Measurements from ENCODE around the gene STAB1.
A peak's percentile ranks its signal among the peaks of the same experiment; 100 is the strongest.

The STAB1 gene, protein sequence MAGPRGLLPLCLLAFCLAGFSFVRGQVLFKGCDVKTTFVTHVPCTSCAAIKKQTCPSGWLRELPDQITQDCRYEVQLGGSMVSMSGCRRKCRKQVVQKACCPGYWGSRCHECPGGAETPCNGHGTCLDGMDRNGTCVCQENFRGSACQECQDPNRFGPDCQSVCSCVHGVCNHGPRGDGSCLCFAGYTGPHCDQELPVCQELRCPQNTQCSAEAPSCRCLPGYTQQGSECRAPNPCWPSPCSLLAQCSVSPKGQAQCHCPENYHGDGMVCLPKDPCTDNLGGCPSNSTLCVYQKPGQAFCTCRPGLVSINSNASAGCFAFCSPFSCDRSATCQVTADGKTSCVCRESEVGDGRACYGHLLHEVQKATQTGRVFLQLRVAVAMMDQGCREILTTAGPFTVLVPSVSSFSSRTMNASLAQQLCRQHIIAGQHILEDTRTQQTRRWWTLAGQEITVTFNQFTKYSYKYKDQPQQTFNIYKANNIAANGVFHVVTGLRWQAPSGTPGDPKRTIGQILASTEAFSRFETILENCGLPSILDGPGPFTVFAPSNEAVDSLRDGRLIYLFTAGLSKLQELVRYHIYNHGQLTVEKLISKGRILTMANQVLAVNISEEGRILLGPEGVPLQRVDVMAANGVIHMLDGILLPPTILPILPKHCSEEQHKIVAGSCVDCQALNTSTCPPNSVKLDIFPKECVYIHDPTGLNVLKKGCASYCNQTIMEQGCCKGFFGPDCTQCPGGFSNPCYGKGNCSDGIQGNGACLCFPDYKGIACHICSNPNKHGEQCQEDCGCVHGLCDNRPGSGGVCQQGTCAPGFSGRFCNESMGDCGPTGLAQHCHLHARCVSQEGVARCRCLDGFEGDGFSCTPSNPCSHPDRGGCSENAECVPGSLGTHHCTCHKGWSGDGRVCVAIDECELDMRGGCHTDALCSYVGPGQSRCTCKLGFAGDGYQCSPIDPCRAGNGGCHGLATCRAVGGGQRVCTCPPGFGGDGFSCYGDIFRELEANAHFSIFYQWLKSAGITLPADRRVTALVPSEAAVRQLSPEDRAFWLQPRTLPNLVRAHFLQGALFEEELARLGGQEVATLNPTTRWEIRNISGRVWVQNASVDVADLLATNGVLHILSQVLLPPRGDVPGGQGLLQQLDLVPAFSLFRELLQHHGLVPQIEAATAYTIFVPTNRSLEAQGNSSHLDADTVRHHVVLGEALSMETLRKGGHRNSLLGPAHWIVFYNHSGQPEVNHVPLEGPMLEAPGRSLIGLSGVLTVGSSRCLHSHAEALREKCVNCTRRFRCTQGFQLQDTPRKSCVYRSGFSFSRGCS (N-terminal part only)

DNA sequence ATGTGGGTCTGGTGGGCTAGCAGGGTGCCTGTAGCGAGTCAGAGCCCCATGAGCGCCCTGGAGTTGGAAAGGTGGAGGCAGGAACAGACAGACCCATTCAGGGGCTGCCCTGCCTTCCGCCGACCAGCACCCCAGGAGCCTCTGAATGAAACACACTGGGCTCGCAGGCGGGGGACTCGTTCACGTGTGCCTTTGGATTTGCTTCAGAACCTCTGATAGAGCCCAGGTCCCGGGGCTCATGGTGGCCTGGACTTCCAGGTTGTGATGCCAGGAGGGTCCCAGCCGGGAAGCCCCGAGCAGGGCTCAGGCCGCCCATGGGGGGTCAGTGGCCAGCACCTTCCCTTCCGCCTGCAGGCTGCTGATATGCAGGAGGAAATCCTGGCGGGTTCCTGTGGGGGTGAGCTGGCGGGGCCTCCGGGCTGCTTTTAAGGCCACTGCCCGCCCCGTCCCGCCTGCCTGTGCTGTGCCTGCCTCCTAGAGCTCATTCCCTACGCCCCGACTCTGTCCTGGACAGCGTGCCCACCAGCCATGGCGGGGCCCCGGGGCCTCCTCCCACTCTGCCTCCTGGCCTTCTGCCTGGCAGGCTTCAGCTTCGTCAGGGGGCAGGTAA lies at the start of gene STAB1:
STAB1 (plus strand) TSS at position 453 of the 610 bp plus-strand sequence; CDS start at position 529, 76 bp downstream.
- DNase-seq (ENCODE audit: low read depth): no peak
- H3K4me3 ChIP-seq (ENCODE audit: low read depth, low read length): no peak within 1 kb of the TSS
- TF ChIP-seq, protein P1, sequence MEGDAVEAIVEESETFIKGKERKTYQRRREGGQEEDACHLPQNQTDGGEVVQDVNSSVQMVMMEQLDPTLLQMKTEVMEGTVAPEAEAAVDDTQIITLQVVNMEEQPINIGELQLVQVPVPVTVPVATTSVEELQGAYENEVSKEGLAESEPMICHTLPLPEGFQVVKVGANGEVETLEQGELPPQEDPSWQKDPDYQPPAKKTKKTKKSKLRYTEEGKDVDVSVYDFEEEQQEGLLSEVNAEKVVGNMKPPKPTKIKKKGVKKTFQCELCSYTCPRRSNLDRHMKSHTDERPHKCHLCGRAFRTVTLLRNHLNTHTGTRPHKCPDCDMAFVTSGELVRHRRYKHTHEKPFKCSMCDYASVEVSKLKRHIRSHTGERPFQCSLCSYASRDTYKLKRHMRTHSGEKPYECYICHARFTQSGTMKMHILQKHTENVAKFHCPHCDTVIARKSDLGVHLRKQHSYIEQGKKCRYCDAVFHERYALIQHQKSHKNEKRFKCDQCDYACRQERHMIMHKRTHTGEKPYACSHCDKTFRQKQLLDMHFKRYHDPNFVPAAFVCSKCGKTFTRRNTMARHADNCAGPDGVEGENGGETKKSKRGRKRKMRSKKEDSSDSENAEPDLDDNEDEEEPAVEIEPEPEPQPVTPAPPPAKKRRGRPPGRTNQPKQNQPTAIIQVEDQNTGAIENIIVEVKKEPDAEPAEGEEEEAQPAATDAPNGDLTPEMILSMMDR (IDR thresholded peaks at IDR 0.05; ENCODE audit: control insufficient read depth, extremely low read depth, insufficient read depth): no peak

- TF ChIP-seq, protein P1 (IDR thresholded peaks at IDR 0.05; ENCODE audit: control insufficient read depth, extremely low read depth, insufficient read depth): no peak
- DNase-seq (ENCODE audit: low read depth): no peak
- no peak overlapping the region for H3K4me3 ChIP-seq (ENCODE audit: low read depth, low read length)
Measured at GRCh38 chr3:52446042-52446441, 49.1 kb upstream of the STAB1 start.

DNA sequence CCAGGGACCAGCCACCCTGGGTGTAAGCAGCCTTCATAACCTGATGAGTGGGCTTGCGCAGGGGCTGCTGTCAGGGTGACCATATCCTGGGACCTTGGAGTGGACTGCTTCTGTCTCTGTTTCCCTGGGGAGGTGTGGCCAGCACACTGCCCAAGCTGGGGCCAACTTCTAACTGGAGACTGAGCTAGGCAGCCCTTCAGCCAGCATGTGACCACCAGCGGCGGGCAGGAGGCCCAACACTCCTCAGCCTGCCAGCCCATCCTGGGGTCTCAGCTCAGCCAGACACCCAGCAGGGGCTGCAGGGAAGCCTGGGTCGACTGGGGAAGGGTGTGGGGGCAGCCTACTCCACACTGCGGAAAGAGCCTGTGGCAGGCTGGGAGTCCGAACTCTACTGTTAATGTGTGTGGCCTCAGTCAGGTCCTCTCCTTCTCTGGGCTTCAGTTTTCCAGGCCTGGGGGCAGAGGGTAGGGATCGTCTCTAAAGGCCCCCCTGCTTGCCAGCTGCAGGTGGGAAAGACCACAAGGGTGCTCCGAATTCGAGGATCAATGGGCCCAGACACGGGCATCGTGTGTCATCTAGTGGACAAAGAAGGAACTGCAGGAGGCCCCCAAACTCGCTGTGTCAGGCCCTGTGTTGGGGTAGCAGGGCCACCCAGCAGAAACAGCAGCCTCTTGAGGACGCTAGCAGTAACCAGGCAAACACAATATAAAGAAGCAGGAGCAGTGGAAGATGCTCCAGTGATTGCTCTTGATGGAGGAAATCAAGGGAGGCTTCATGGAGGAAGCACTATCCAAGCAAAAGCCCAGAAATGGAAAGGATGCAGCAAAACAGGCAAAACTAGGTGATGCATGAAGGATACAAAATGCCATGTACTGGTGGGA lies 48.3 kb upstream of the STAB1 start:
- TF ChIP-seq, protein P1 (IDR thresholded peaks at IDR 0.05; ENCODE audit: control insufficient read depth, extremely low read depth, insufficient read depth): peak; percentile 84
- no peak for DNase-seq (ENCODE audit: low read depth)
- H3K4me3 ChIP-seq (ENCODE audit: low read depth, low read length): no peak overlapping the region

DNA sequence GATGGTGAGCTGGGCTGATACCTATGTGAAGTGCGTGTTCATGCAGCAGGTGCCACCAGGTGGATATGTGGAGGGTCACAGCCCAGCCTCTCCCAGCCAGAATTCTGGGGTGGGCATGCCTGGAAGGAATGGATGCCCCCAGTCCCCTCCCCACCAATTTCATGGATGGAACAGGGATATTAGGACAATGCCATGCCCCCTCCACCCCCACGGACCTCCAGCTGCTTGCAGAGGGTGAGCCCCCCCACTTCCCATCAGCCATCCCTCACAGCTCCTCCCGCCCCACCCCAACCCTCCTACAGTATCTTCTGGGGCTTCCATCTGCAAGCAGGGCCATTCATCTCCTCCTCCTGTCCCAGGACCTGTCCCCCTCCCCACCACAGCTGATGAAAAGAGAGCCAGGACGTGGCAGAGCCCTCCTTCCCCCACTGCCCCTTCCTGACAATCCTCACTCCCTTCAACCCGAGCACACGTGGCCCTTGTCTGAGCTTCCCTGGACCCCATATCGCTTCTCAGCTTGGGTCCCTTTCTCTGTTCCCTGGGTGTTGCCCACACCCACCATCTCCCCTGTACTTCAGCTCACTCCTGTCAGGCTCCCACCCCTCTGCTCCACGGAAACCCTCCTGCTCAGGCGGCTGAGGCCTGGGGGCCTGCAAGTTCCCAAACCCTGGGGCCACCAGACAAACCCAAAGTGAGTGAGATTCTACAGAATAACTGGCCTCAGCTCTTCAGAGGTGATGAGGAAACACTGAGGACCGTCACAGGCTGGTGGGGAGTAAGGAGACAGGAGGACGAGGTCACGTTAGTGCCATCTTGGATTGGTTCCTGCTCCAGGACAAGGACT lies 47.4 kb upstream of the STAB1 start:
- no peak for DNase-seq (ENCODE audit: low read depth)
- TF ChIP-seq, protein P1 (IDR thresholded peaks at IDR 0.05; ENCODE audit: control insufficient read depth, extremely low read depth, insufficient read depth): no peak
- H3K4me3 ChIP-seq (ENCODE audit: low read depth, low read length): no peak overlapping the region

- DNase-seq (ENCODE audit: low read depth): no peak
- no peak overlapping the region for H3K4me3 ChIP-seq (ENCODE audit: low read depth, low read length)
- TF ChIP-seq, protein P1 (IDR thresholded peaks at IDR 0.05; ENCODE audit: control insufficient read depth, extremely low read depth, insufficient read depth): no peak
Measured at GRCh38 chr3:52450489-52451236, 44.5 kb upstream of the STAB1 start.
